Mucosa of stomach (tissue), 1 donor: Measurements from ENCODE around the gene POFUT2.
A peak's percentile ranks its signal among the peaks of the same experiment; 100 is the strongest.

Experiments used
- H3K27me3 ChIP-seq: one replicate; pipeline ENCODE4 v1.7.0; 2013; ENCODE audit warnings: mild to moderate bottlenecking, low read length; ENCODE audit not compliant: control insufficient read depth, insufficient read depth
- H3K36me3 ChIP-seq: one replicate; pipeline ENCODE4 v1.7.0; 2013; ENCODE audit warnings: low read length; ENCODE audit not compliant: control insufficient read depth, insufficient read depth
- H3K4me1 ChIP-seq: one replicate; pipeline ENCODE4 v1.7.0; 2013; ENCODE audit warnings: mild to moderate bottlenecking, low read length; ENCODE audit not compliant: control insufficient read depth, insufficient read depth
- H3K4me3 ChIP-seq: one replicate; pipeline ENCODE4 v1.7.0; 2013; ENCODE audit warnings: low read length
- H3K9ac ChIP-seq: one replicate; pipeline ENCODE4 v1.7.0; 2013; ENCODE audit warnings: mild to moderate bottlenecking, low read length, moderate library complexity
- H3K9me3 ChIP-seq: one replicate; pipeline ENCODE4 v1.7.0; 2013; ENCODE audit warnings: mild to moderate bottlenecking, low read length, moderate library complexity; ENCODE audit not compliant: control insufficient read depth
- donor health status: Pancreatic carcinoma.

The POFUT2 gene

DNA sequence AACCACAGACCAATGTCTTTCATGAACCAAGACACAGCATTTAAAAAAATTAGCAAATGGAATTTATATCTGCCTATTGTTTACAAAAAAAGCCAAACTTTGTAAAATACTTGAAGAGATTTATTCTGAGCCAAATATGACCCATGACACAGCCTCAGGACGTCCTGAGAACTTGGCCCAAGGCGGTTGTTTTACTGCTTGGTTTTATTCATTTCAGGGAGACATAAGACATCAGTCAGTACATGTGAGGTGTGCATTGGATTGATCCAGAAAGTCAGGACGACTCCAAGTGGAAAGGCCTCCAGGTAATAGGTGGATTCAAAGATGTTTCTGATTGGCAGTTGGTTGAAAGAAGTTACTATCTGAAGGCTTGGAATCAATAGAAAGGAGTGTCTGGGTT, 1.4 kb upstream of the POFUT2 start:
- peaks cover 5% of the 10 kb centered on the region for H3K27me3 ChIP-seq
- no peak overlapping the region for H3K4me3 ChIP-seq
- H3K9ac ChIP-seq, result peak overlapping the region; percentile 55
- H3K36me3 ChIP-seq, result no peaks in the 10 kb centered on the region
- H3K9me3 ChIP-seq, result no peaks in the 10 kb centered on the region
- peaks cover 28% of the 10 kb centered on the region for H3K4me1 ChIP-seq

DNA sequence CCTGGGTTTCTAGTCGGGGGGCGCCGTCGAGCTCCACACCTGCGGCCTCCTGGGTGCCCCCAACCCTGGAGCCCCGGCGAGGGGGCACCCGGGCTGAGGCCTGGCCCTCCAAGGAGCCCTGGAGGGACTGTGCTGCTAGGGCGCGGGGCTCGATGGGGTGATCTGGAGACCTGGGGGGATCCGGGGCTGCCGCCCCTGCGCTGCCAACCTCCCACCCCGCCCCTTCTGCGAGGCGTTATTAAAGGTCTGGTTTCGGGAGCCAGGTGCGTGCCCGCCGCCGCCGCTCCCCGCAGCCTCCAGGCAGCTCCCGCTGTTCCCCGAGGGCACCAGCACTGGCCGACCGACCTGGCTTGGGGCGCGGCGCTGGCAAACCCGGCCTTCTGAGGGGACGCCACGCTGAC, 746 bp upstream of the POFUT2 start:
- Histone ChIP-seq H3K4me3 (no peak overlapping the region), H3K9me3 (no peaks in the 10 kb centered on the region), H3K9ac (peak overlapping the region; percentile 55), H3K36me3 (no peaks in the 10 kb centered on the region), H3K27me3 (peaks cover 4% of the 10 kb centered on the region), H3K4me1 (peaks cover 22% of the 10 kb centered on the region)

DNA sequence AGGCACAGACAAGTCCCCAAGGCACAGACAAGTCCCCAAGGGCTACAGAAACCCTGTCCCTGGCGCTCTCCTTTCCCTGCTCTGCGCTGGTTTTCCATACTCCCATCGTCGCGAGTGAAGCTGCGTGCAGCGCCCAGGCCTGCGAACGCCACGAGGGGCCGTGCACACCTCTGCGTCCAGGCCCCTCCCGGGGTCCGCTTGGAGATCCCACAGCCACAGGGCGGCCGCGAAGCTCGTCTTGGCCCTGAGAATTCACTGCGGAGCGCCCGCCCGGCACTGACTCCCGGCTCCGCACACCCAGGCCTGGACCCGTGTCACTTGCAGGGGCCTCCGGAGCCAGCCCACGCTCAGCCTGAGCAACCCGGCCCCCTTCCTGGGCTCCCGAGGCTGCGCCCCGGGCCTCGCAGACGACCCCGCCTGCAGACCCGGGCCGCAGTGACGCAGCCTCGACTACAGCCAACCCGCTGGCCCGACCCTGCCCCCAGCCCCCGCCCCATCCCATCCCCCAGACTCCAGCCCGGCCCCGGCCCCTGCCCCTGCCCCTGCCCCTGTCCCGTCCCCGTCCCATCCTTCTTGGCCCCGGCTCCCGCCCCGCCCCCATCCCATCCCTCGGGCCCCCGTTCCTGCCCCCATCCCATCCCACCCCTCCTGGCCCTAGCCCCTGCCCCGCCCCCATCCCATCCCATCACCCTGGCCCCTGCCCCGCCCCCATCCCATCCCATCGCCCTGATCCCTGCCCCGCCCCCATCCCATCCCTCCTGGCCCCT, 841 bp downstream of the POFUT2 start:
- Histone ChIP-seq H3K4me1 (peaks cover 6% of the 10 kb centered on the region), H3K36me3 (no peaks in the 10 kb centered on the region), H3K9ac (peak overlapping the region; percentile 39)

DNA sequence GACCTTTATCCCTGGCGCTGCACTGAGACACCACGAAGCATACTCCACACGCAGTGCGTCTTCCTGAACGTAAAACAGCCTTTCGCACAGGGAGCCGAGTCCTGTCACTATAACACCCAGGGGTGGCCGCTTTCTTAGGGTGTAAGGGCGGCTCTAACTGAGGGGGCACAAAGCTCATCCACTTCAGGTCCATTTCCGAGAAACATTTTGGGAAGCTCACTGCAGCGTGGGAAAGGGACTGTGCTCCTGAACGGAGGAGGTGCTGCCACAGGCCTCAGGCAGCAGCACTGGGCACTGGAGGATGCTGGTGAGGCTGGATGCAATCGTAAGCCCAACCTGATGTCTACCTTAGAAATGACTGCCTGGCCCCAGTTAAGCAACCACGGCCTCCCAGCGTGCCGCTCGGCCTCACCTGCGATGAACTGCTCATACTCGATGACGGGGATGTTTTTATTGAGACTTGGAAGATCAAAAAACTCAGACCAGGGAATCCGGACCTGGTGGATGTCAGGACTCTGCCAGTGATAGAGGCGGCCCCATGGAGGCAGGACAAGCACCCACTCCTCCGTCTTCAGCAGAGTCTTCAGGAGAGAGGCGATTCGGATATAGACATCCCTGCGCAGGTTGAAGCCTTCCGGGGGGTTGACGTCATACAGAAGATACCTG, 2.3 kb downstream of the POFUT2 start:
- Histone ChIP-seq H3K4me1 (peaks cover 4% of the 10 kb centered on the region), H3K9me3 (no peaks in the 10 kb centered on the region), H3K9ac (no peak overlapping the region), H3K36me3 (no peaks in the 10 kb centered on the region), H3K27me3 (no peaks in the 10 kb centered on the region), H3K4me3 (no peak overlapping the region)

More for the DNA sequence above, 841 bp downstream of the POFUT2 start:
- no peaks in the 10 kb centered on the region for H3K27me3 ChIP-seq
- no peaks in the 10 kb centered on the region for H3K9me3 ChIP-seq
- H3K4me3 ChIP-seq, result no peak overlapping the region

DNA sequence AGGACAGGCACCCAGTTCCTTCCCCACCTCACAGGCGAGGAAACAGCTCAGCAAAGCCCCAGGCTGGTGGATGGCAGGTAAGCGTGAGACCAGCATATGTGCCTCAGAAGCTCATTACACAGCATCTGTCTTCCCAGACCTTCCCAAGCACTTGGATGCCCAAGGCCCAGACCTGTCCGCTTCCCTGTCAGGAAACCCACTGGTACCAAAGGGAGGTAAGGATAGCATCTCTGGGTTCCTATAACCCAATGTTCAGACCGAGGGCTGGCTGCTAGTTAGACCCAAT, 3.3 kb downstream of the POFUT2 start:
- Histone ChIP-seq H3K4me1 (peaks cover 4% of the 10 kb centered on the region), H3K36me3 (no peaks in the 10 kb centered on the region), H3K9me3 (no peaks in the 10 kb centered on the region), H3K9ac (no peak overlapping the region), H3K4me3 (no peak overlapping the region), H3K27me3 (no peaks in the 10 kb centered on the region)

DNA sequence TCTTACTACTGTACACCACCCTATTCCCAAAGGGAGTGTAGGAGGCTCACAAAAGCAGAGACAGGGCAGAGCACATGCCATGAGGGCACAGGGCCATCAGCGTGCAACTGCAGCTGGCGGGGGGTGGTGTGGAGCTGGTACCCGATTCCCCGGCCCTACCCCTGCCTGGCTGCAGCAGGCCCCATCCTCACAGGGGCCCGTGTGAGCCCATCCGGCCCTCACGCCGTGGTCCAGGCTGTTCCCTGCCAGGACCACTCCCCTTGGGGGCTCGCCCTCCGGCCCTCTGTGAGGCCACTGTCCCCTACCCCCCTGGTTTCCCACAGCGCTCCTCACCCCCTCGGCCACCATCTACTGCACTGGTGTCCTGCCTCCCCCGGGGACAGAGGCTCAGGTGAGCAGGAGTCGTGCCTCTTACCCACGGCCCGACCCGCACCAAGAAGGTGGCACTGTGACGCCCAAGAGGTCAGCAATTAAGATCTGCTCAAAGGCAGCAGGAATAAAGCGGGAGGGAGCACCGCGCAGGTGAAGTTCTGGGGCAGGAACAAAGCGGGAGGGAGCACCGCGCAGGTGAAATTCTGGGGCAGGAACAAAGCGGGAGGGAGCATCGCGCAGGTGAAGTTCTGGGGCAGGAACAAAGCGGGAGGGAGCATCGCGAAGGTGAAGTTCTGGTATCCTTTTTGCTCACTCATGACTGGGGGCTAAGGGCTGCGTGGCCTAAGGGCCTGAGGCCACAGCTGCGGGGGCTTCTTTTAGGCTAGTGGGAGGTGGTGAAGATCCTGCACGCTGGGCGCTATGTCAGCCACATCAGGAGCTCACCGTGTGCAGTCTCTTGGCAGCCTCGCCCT, 3.9 kb downstream of the POFUT2 start:
- H3K9me3 ChIP-seq, result no peaks in the 10 kb centered on the region
- peaks cover 4% of the 10 kb centered on the region for H3K4me1 ChIP-seq
- H3K9ac ChIP-seq, result no peak overlapping the region
- H3K27me3 ChIP-seq, result no peaks in the 10 kb centered on the region
- no peaks in the 10 kb centered on the region for H3K36me3 ChIP-seq
- H3K4me3 ChIP-seq, result no peak overlapping the region

DNA sequence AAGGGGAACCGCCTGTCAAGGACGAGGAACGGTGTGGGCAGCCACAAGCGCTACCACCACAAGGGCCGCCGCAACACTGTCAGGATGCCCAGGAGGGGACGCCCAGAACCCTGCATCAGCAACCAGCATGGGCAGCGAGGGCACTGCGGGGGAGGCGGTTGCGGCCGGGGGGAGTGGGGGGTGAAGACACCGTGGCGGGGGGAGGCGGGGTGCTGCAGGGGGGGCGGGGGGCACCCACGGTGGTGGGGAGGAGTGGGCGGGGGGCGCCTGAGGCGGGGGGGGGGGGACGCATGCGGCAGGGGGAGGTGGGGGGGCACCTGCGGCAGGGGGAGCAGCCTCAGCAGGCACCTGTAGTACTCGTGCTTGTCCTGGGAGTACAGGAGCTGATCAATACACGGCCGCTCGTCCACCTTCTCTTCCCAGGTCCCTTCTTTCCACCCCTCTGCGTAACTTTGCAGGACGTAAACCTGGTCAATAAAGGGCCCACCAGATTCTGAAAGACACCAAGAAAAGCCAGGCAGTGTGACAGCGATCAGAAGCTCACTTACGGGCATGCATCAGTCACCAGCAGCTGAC, 4.6 kb downstream of the POFUT2 start:
- peaks cover 4% of the 10 kb centered on the region for H3K4me1 ChIP-seq
- H3K4me3 ChIP-seq, result no peak overlapping the region
- no peaks in the 10 kb centered on the region for H3K27me3 ChIP-seq
- H3K9ac ChIP-seq, result no peak overlapping the region
- H3K9me3 ChIP-seq, result no peaks in the 10 kb centered on the region
- H3K36me3 ChIP-seq, result no peaks in the 10 kb centered on the region

DNA sequence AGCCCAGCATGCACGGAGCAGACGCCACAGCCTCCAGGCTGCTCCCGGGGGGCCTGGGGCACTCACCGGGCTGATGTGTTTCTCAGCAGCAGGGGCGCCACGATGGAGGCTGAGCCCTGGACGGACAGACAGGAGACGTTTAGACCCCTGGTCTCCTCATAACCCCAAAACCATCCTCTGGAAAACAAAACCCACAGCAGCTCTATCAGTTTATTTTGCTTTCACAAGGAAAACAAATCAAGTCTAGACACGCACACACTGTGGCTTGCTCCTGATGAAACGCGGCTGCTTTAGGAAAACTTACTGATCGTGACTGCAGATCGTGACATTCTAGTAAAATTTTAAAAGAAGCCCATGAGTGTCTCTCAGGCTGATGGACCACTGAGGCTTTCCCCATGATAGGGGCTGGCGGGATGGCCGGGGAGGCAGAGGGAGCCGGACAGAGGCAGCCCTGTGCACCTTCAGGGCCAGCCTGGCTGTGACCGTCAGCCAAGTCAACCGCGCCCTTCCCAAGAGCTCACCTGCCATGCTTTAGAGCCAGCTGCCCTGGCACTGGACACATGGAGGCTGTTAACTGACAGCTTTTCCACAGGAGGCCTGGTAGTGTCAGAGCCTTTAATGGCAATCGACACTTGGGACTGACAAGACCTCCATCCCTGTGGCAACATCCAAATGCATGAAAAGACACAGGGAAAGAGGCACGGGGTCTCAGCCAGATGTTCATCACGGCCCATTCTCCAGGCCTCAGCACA, 5.2 kb downstream of the POFUT2 start:
- H3K27me3 ChIP-seq, result no peaks in the 10 kb centered on the region
- no peak overlapping the region for H3K9ac ChIP-seq
- H3K9me3 ChIP-seq, result no peaks in the 10 kb centered on the region
- peaks cover 2% of the 10 kb centered on the region for H3K36me3 ChIP-seq
- no peak overlapping the region for H3K4me3 ChIP-seq
- H3K4me1 ChIP-seq, result peaks cover 4% of the 10 kb centered on the region

DNA sequence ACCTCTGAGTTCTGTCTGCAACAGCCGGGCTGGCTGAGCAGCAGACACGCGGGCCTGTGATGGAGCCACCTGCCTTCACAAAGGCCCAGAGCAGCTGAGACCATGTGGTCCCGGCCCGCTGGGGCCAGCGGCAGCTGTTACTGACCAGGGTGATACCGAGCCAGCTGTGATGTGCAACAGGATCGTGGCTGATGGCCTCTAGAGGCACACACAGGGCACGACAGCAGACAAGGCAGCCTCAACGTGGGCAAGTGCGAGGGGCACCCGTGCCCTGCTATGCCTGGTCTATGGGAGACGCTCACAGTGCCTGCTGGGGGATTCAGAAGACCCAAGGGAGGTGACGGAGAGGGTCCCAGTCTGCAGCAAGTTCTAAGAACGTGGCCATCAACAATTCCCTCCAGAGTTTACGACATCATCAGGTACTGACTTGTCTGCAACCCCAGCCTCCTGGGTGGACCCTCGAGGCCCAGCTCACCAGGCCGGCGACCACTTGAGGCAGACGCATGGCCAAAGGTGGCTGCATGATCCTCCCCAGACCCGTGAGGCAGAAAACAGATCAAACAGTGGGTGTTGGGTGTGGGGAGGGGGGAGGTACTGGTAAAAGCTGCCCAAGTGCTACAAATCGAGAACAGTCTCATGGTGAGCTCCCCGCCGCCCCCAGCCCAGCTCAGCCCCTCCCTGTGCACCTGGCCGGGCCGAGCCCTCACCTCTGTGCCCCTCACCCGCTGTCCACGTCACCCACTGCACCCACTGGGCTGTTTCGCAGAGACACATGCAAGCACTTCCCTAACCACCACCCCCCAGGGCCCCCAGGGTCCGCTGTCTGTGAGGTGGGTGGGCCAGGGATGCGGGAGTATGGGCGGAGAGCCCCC, 6.0 kb downstream of the POFUT2 start:
- Histone ChIP-seq H3K9me3 (no peaks in the 10 kb centered on the region), H3K27me3 (no peaks in the 10 kb centered on the region), H3K36me3 (peaks cover 8% of the 10 kb centered on the region), H3K4me1 (peaks cover 3% of the 10 kb centered on the region), H3K4me3 (no peak overlapping the region), H3K9ac (no peak overlapping the region)

DNA sequence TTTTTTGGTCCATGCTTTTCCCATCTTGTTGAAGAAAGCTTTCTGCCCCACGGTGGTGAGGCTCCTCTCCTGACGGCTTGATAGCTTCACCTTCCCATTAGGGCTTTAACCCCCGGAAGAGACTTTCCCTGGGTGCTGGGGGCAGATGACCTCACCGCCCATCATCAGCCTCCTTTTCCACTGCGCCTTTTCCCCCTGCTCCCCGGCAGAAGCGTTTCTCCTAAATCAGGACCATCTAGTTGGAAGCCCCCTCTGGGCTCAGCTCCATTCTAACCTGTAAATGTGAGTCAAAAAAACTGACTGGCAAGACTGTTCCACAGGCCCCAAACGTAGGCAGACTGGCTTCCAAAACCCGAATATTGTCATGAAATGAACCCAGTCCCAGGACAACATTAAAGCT, 6.7 kb downstream of the POFUT2 start:
- Histone ChIP-seq H3K27me3 (no peaks in the 10 kb centered on the region), H3K4me1 (no peaks in the 10 kb centered on the region), H3K9me3 (no peaks in the 10 kb centered on the region), H3K4me3 (no peak overlapping the region), H3K36me3 (peaks cover 8% of the 10 kb centered on the region), H3K9ac (no peak overlapping the region)
